Measurements from ENCODE around the gene CACNA2D3.

GRCh38 chr3:54366839-54367238, 244.5 kb downstream of the CACNA2D3 start:
- TF ChIP-seq CTCF (conservative IDR thresholded peaks at IDR 0.05; ENCODE audit: low read length), result no peak
- no peak for TF ChIP-seq EZH2phosphoT487 (IDR thresholded peaks at IDR 0.05; ENCODE audit: borderline replicate concordance, low read depth, low read length)
